Measurements from ENCODE around the gene OR8D2. TPM values are rescaled to one million over a fixed set of nuclear protein-coding genes. Genes with fewer than 3 reads are reported as not detected.

OR8D2 gene
- not detected in 2 replicates for total RNA-seq

- H3K27ac Mint-ChIP-seq = no peak within 1 kb of the TSS
- no peaks in the 10 kb centered on the region for H3K4me1 Mint-ChIP-seq
Measured at GRCh38 chr11:124320097-124320496, at the start of gene OR8D2. TSS of gene OR8D2 (minus strand) at chr11:124320197. CDS start at chr11:124320197, 0 bp downstream.

GRCh38 chr11:124359566-124359965 is 39.6 kb upstream of the OR8D2 start:
- no peak for DNase-seq
- Mint-ChIP-seq H3K4me3 (no peak overlapping the region), H3K36me3 (ENCODE audit: low read depth) (no peaks in the 10 kb centered on the region), H3K27me3 (no peaks in the 10 kb centered on the region), H3K9me3 (no peaks in the 10 kb centered on the region), H3K4me1 (no peaks in the 10 kb centered on the region), H3K27ac (no peak overlapping the region)
- intact Hi-C loops (cut with micrococcal nuclease) = no loop called here

More at GRCh38 chr11:124320097-124320496, at the start of gene OR8D2:
- DNase-seq = no peak
- no peaks in the 10 kb centered on the region for H3K36me3 Mint-ChIP-seq (ENCODE audit: low read depth)
- H3K4me3 Mint-ChIP-seq = no peak within 1 kb of the TSS
- H3K9me3 Mint-ChIP-seq = no peaks in the 10 kb centered on the region
- peaks cover 7% of the 10 kb centered on the region for H3K27me3 Mint-ChIP-seq
- intact Hi-C loops (cut with micrococcal nuclease) = no loop called here

- H3K36me3 Mint-ChIP-seq (ENCODE audit: low read depth) = no peaks in the 10 kb centered on the region
- no peak for DNase-seq
- no peak overlapping the region for H3K27ac Mint-ChIP-seq
- intact Hi-C loops (cut with micrococcal nuclease) = no loop called here
- no peaks in the 10 kb centered on the region for H3K9me3 Mint-ChIP-seq
- H3K4me3 Mint-ChIP-seq = no peak overlapping the region
- no peaks in the 10 kb centered on the region for H3K27me3 Mint-ChIP-seq
- H3K4me1 Mint-ChIP-seq = no peaks in the 10 kb centered on the region
Measured at GRCh38 chr11:124346311-124346955, 26.4 kb upstream of the OR8D2 start.

GRCh38 chr11:124344346-124344745 is 24.3 kb upstream of the OR8D2 start:
- Mint-ChIP-seq H3K27me3 (no peaks in the 10 kb centered on the region), H3K36me3 (ENCODE audit: low read depth) (no peaks in the 10 kb centered on the region), H3K4me3 (no peak overlapping the region), H3K4me1 (no peaks in the 10 kb centered on the region), H3K27ac (no peak overlapping the region), H3K9me3 (no peaks in the 10 kb centered on the region)
- no peak for DNase-seq
- intact Hi-C loops (cut with micrococcal nuclease) = no loop called here

GRCh38 chr11:124340142-124340447 is 20.1 kb upstream of the OR8D2 start:
- DNase-seq = no peak
- Mint-ChIP-seq H3K9me3 (no peaks in the 10 kb centered on the region), H3K27ac (no peak overlapping the region), H3K4me1 (no peaks in the 10 kb centered on the region), H3K36me3 (ENCODE audit: low read depth) (no peaks in the 10 kb centered on the region), H3K27me3 (no peaks in the 10 kb centered on the region), H3K4me3 (no peak overlapping the region)
- intact Hi-C loops (cut with micrococcal nuclease) = no loop called here

- Mint-ChIP-seq H3K36me3 (ENCODE audit: low read depth) (no peaks in the 10 kb centered on the region), H3K27ac (no peak overlapping the region), H3K27me3 (no peaks in the 10 kb centered on the region), H3K9me3 (no peaks in the 10 kb centered on the region), H3K4me1 (no peaks in the 10 kb centered on the region), H3K4me3 (no peak overlapping the region)
- intact Hi-C loops (cut with micrococcal nuclease) = no loop called here
- DNase-seq = no peak
Measured at GRCh38 chr11:124339396-124340141, 19.6 kb upstream of the OR8D2 start.

- intact Hi-C loops (cut with micrococcal nuclease) = no loop called here
- DNase-seq = no peak
- Mint-ChIP-seq H3K27ac (no peak overlapping the region), H3K4me1 (peaks cover 5% of the 10 kb centered on the region), H3K9me3 (no peaks in the 10 kb centered on the region), H3K36me3 (ENCODE audit: low read depth) (no peaks in the 10 kb centered on the region), H3K27me3 (peaks cover 6% of the 10 kb centered on the region), H3K4me3 (no peak overlapping the region)
Measured at GRCh38 chr11:124331873-124332272, 11.9 kb upstream of the OR8D2 start.

GRCh38 chr11:124329787-124330478 is 9.9 kb upstream of the OR8D2 start:
- Mint-ChIP-seq H3K4me3 (no peak overlapping the region), H3K27ac (no peak overlapping the region), H3K27me3 (peaks cover 6% of the 10 kb centered on the region), H3K4me1 (peaks cover 5% of the 10 kb centered on the region), H3K36me3 (ENCODE audit: low read depth) (no peaks in the 10 kb centered on the region), H3K9me3 (no peaks in the 10 kb centered on the region)
- intact Hi-C loops (cut with micrococcal nuclease) = no loop called here
- DNase-seq = no peak

GRCh38 chr11:124327775-124328174 is 7.8 kb upstream of the OR8D2 start:
- no peak for DNase-seq
- peaks cover 8% of the 10 kb centered on the region for H3K27me3 Mint-ChIP-seq
- H3K27ac Mint-ChIP-seq = no peak overlapping the region
- intact Hi-C loops (cut with micrococcal nuclease) = no loop called here
- no peak overlapping the region for H3K4me3 Mint-ChIP-seq
- H3K9me3 Mint-ChIP-seq = no peaks in the 10 kb centered on the region
- H3K4me1 Mint-ChIP-seq = peaks cover 5% of the 10 kb centered on the region
- no peaks in the 10 kb centered on the region for H3K36me3 Mint-ChIP-seq (ENCODE audit: low read depth)

- Mint-ChIP-seq H3K9me3 (no peaks in the 10 kb centered on the region), H3K27me3 (peaks cover 7% of the 10 kb centered on the region), H3K4me3 (no peak overlapping the region), H3K27ac (no peak overlapping the region), H3K36me3 (ENCODE audit: low read depth) (no peaks in the 10 kb centered on the region), H3K4me1 (no peaks in the 10 kb centered on the region)
- intact Hi-C loops (cut with micrococcal nuclease) = no loop called here
- DNase-seq = no peak
Measured at GRCh38 chr11:124322356-124322755, 2.4 kb upstream of the OR8D2 start.

GRCh38 chr11:124315052-124315451 is 4.9 kb downstream of the OR8D2 start:
- Mint-ChIP-seq H3K36me3 (ENCODE audit: low read depth) (no peaks in the 10 kb centered on the region), H3K4me1 (no peaks in the 10 kb centered on the region), H3K9me3 (no peaks in the 10 kb centered on the region), H3K27me3 (peaks cover 5% of the 10 kb centered on the region), H3K27ac (no peak overlapping the region), H3K4me3 (no peak overlapping the region)
- DNase-seq = no peak
- intact Hi-C loops (cut with micrococcal nuclease) = no loop called here

- Mint-ChIP-seq H3K36me3 (ENCODE audit: low read depth) (no peaks in the 10 kb centered on the region), H3K27me3 (peaks cover 2% of the 10 kb centered on the region), H3K4me3 (no peak within 1 kb of the TSS), H3K9me3 (no peaks in the 10 kb centered on the region), H3K4me1 (no peaks in the 10 kb centered on the region), H3K27ac (no peak within 1 kb of the TSS)
- intact Hi-C loops (cut with micrococcal nuclease) = no loop called here
- DNase-seq = no peak
Measured at GRCh38 chr11:124313849-124314248, 6.1 kb downstream of the OR8D2 start, which contains the start of gene OR8D1. TSS of gene OR8D1 (minus strand) at chr11:124313949. CDS start at chr11:124310766, 3,183 bp downstream.

GRCh38 chr11:124313131-124313530 is 6.9 kb downstream of the OR8D2 start:
- no peak for DNase-seq

GRCh38 chr11:124311670-124312069 is 8.3 kb downstream of the OR8D2 start:
- Mint-ChIP-seq H3K4me1 (no peaks in the 10 kb centered on the region), H3K36me3 (ENCODE audit: low read depth) (no peaks in the 10 kb centered on the region), H3K4me3 (no peak overlapping the region), H3K27me3 (peaks cover 2% of the 10 kb centered on the region), H3K9me3 (no peaks in the 10 kb centered on the region), H3K27ac (no peak overlapping the region)
- intact Hi-C loops (cut with micrococcal nuclease) = no loop called here
- no peak for DNase-seq

More at GRCh38 chr11:124313131-124313530, 6.9 kb downstream of the OR8D2 start:
- H3K27me3 Mint-ChIP-seq = peaks cover 1% of the 10 kb centered on the region
- no peaks in the 10 kb centered on the region for H3K9me3 Mint-ChIP-seq
- no peaks in the 10 kb centered on the region for H3K4me1 Mint-ChIP-seq
- H3K27ac Mint-ChIP-seq = no peak overlapping the region
- H3K4me3 Mint-ChIP-seq = no peak overlapping the region
- no peaks in the 10 kb centered on the region for H3K36me3 Mint-ChIP-seq (ENCODE audit: low read depth)
- intact Hi-C loops (cut with micrococcal nuclease) = no loop called here
